Activated T-cell treated with anti-CD3 and anti-CD28 coated beads, Interleukin-2, amount 50 U/mL, for 72 hours (primary cell): ENCODE measurements around the gene ARSA. TPM values are rescaled to one million over a fixed set of nuclear protein-coding genes. Genes with fewer than 3 reads are reported as not detected.
"Not testable (repeated sequence)": the region's sequence is repeated elsewhere in the genome, so short reads cannot be mapped to it uniquely, and the experiment has no call there.

Experiments
- ATAC-seq, 2 donors: fragments of 150-1000 bp; cut with Tn5 transposase; replicated peaks in 1 of 2; 2 replicates each; pipeline ENCODE4 v1.10.0; 2021; ENCODE audit warnings: moderate library complexity in 2 of 2, mild to moderate bottlenecking in 1 of 2
- DNase-seq, 2 donors: peaks; one replicate each; pipeline ENCODE4 v3.0.0; 2021 to 2022; ENCODE audit warnings: mixed read lengths in 1 of 2
- H3K27ac Mint-ChIP-seq: one replicate; pipeline ENCODE4 v1.8.0; 2022; ENCODE audit warnings: mild to moderate bottlenecking, moderate library complexity, mixed read lengths
- H3K27me3 Mint-ChIP-seq: one replicate; pipeline ENCODE4 v1.8.0; 2022; ENCODE audit warnings: low read depth, mixed read lengths
- H3K36me3 Mint-ChIP-seq, 2 donors: one replicate each; pipeline ENCODE4 v1.8.0; 2022; ENCODE audit warnings: mixed read lengths in 2 of 2, mild to moderate bottlenecking in 1 of 2; ENCODE audit not compliant: insufficient read depth in 2 of 2
- H3K4me1 Mint-ChIP-seq: one replicate; pipeline ENCODE4 v1.8.0; 2022; ENCODE audit warnings: low read depth, mixed read lengths
- H3K4me3 Mint-ChIP-seq, 2 donors: one replicate each; pipeline ENCODE4 v1.8.0; 2022; ENCODE audit warnings: mild to moderate bottlenecking in 2 of 2, mixed read lengths in 2 of 2, moderate library complexity in 2 of 2
- H3K9me3 Mint-ChIP-seq, 2 donors: one replicate each; pipeline ENCODE4 v1.8.0; 2022; ENCODE audit warnings: mixed read lengths in 2 of 2
- total RNA-seq, 2 donors: library from RNA; stranded (reverse); gene quantifications; one replicate each; pipeline ENCODE4 v1.2.3, GENCODE V29; 2022

Gene ARSA
- total RNA-seq, 2 donors from 2014 or later: 19.8 to 26.8 TPM

DNA sequence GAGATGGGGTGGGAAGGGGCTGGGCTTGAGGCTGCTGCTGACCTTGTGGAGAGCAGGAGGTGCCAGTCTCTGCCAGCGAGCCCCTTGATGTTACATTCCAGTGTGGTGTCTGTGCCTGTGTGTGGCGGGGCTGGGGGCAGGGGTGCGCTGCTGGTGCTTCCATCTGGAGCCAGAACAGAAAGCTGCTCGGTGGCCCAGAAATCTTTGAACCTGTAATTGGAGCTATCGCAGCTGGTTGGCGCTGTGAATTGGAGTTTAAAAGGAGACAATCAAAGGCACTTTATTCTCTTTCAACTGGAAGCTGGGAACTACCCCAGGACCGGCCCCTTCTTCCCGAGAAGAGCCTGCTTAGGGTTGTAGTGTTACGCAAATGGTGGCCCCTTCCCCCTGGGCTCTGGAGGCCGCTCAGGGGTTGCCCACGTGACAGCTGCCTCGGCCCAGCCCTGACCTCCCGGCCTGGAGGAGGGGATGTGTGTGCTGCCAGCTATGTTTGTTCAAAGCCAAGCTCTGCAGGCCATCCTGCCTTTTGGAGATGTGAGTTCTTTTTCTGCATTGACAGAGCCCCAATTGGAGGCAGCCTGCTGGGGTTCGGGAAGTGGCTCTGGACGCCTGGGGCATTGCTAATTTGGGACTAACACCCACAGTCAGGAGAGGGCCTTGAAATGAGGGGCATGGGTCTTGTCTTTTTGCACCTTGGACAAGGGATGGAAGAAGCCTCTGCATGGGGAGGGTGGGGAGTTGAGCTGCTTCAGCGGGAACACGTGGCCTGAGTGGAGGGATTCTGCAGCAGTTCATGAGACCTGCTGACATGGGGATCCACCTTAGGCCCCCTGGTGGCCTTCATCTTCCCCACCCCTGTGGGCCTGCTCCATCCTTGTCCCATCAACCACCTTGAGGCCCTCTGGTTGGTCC is 14.0 kb upstream of the ARSA start:
- Mint-ChIP-seq H3K9me3 (no peaks in the 10 kb centered on the region), H3K4me1 (no peaks in the 10 kb centered on the region), H3K27me3 (peaks cover 19% of the 10 kb centered on the region), H3K36me3 (no peaks in the 10 kb centered on the region), H3K27ac (no peak overlapping the region), H3K4me3 (no peak overlapping the region)
- DNase-seq: no peak
- no peak for ATAC-seq

DNA sequence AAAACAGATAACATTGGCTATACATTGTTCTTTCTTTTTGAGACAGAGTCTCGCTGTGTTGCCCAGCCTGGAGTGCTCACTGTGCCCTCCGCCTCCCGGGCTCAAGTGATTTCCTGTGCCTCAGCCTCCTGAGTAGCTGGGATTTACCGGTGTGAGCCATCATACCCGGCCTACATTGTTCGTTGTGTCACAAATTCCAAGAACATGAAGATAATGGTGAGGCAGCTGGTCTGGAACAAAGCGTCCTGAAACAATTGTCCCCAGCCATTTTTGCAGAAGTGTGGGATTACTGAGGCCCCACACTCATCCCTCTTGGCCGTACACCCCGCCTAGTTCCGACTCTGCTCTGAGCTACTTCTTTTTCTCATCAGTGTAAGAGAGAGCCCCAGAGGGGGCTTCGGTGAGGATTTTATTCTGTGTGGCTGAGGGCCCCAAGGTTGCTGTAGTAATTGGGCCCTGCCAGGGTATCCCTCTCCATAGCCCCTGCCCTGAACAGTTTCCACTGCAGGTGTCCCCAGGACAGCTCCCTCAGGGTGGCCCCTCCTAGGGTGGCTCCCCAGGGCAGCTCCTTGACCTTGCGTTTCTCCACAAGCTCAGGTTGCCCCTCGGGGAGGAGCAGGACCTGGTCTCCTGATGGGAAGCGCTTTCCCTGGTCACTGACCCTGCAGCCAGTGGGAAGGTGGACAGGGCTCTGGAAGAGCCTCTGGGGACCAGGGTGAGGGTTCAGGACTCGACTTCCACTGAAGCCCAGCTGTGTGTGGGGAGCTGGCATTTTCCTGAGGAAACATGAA is 13.1 kb upstream of the ARSA start:
- Mint-ChIP-seq H3K27ac (no peak overlapping the region), H3K4me1 (no peaks in the 10 kb centered on the region), H3K36me3 (no peaks in the 10 kb centered on the region), H3K4me3 (no peak overlapping the region), H3K27me3 (peaks cover 18% of the 10 kb centered on the region), H3K9me3 (no peaks in the 10 kb centered on the region)
- ATAC-seq: no peak
- DNase-seq: no peak

DNA sequence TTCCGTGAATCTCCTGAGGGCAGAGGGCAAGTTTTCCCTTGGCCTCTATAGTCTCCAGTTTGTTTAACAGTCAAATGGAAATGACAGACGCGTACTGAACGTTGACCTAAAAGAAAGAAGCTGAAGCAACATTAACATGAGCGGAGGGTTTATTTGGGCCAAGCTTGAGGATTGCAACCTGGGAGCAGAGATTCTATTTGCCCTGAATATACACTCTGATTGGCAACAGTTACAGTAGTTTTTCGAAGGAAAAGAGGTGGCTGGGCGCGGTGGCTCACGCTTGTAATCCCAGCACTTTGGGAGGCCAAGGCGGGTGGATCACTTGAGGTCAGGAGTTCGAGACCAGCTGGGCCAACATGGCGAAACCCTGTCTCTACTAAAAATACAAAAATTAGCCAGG is 12.3 kb upstream of the ARSA start:
- DNase-seq, ATAC-seq, H3K27ac Mint-ChIP-seq, H3K36me3 Mint-ChIP-seq, H3K4me1 Mint-ChIP-seq, H3K4me3 Mint-ChIP-seq, H3K9me3 Mint-ChIP-seq: not testable (repeated sequence)
- peaks cover 10% of the 10 kb centered on the region for H3K27me3 Mint-ChIP-seq

DNA sequence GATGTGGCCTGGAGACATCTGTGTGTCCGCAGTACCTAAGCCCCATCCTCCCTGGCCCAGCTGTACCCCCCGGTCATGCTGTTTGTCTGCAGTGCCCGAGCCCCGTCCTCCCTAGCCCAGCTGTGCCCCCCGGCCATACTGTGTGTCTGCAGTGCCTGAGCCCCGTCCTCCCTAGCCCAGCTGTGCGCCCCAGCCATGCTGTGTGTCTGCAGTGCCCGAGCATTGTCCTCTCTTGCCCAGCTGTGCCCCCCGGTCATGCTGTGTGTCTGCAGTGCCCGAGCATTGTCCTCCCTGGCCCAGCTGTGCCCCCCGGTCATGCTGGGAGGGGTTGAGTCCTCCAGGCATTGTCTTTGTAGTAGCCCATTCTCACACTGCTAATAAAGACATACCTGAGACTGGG is 7.6 kb upstream of the ARSA start:
- H3K4me1 Mint-ChIP-seq: no peaks in the 10 kb centered on the region
- no peak overlapping the region for H3K27ac Mint-ChIP-seq
- no peaks in the 10 kb centered on the region for H3K9me3 Mint-ChIP-seq
- no peaks in the 10 kb centered on the region for H3K36me3 Mint-ChIP-seq
- H3K27me3 Mint-ChIP-seq: no peaks in the 10 kb centered on the region
- no peak overlapping the region for H3K4me3 Mint-ChIP-seq
- no peak for DNase-seq
- ATAC-seq: no peak

DNA sequence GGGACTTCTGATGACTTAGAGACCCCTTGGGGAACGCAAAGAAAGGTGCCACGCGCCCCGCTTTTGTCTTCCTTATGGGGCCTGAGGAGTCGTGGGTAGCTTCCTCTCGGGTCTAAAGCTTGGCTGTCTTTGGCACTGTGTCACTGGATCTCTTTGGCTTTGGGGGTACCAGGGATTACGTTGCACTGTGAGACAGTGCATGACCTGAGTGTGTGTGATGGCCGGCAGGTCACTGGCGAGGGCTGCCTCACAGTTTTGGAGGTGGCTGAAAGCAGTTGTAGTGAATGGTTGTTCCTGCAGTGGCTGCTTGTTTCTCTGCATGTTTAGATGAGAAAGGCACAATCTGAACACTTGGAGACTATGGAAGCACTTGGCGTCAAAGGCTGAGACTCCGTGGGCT is 5.8 kb upstream of the ARSA start:
- Mint-ChIP-seq H3K36me3 (peaks cover 0 to under 1% of the 10 kb centered on the region in 2 donors), H3K9me3 (no peaks in the 10 kb centered on the region), H3K4me1 (peaks cover 15% of the 10 kb centered on the region), H3K27me3 (no peaks in the 10 kb centered on the region), H3K4me3 (no peak overlapping the region), H3K27ac (no peak overlapping the region)
- ATAC-seq (no peak), DNase-seq (no peak)

DNA sequence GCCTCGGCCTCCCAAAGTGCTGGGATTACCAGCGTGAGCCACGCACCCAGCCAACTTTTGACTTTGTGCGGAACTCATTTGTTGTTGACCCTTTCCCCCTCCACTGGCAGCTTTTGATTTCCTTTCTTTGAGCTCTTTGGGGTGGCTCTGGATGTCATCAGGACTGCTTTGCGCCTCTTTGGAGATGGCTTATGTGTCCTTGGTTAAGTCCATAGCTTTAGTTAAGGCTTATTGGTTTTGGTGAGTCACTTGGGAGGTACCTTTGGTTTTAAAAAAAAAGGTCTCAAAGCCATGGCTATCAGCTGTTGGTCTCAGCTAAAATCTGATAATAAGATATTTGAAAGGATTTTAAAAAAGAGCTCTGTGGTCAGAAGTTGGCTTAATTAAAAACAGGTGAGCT is 5.1 kb upstream of the ARSA start:
- Mint-ChIP-seq H3K27me3 (no peaks in the 10 kb centered on the region), H3K9me3 (no peaks in the 10 kb centered on the region), H3K36me3 (peaks cover 0 to 2% of the 10 kb centered on the region in 2 donors), H3K27ac (no peak overlapping the region), H3K4me1 (peaks cover 21% of the 10 kb centered on the region), H3K4me3 (no peak overlapping the region)
- ATAC-seq (no peak), DNase-seq (no peak)

DNA sequence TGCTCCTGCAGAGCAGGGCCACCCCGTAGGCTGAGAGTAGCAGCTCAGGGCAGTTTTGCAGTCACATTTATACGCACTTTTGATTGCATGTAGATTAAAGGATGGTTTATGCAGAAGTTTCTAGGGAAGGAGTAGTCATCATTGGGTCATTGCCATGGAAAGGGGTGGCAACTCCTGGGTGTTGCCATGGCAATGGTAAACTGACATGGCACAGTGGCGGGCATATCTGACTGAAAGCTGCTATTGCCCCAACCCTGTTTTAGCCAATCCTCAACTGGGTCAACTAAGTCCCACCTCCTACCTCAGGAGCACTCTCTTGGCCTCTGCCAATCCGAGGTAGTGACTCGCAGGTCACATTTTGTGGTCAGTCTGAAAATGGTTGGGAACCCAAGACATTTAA is 2.4 kb upstream of the ARSA start:
- no peak overlapping the region for H3K4me3 Mint-ChIP-seq

DNA sequence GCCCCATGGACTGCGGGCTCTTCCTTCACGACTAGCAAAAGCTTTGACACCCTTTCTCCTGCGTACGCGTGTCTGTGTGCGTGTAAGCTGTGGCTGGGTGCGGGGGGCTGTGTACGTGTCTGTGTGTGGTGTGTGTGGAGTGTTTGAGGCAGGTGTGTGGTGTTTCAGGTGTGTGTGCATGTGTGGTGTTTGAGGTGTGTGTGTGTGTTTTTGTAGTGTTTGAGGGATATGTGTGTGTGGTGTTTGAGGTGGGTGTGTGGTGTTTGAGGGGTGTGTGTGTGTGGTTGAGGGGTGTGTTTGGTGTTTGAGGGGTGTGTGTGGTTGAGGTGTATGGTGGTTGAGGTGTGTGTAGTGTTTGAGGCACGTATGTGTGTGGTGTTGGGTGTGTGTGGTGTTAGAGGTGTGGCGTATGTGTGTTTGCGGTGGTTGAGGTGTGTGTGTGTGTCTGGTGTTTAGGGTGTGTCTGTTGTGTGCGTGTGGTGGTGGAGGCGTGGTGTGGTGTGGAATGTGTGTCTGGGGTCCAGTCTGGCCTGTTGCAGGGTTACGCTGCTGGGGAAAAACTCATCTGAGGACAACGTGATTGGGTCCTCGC is 687 bp upstream of the ARSA start:
- Mint-ChIP-seq H3K4me3 (peak overlapping the region; percentile 89 to 97), H3K9me3 (no peaks in the 10 kb centered on the region), H3K27ac (peak overlapping the region; percentile 34), H3K27me3 (no peaks in the 10 kb centered on the region), H3K36me3 (peaks cover 0 to 2% of the 10 kb centered on the region in 2 donors), H3K4me1 (peaks cover 28% of the 10 kb centered on the region)
- DNase-seq (no peak), ATAC-seq (peak; percentile 6 to 10)

More for the DNA sequence above, 2.4 kb upstream of the ARSA start:
- no peaks in the 10 kb centered on the region for H3K27me3 Mint-ChIP-seq
- DNase-seq (no peak), ATAC-seq (no peak)
- no peaks in the 10 kb centered on the region for H3K9me3 Mint-ChIP-seq
- peaks cover 28% of the 10 kb centered on the region for H3K4me1 Mint-ChIP-seq
- peaks cover 0 to 2% of the 10 kb centered on the region in 2 donors for H3K36me3 Mint-ChIP-seq
- no peak overlapping the region for H3K27ac Mint-ChIP-seq

DNA sequence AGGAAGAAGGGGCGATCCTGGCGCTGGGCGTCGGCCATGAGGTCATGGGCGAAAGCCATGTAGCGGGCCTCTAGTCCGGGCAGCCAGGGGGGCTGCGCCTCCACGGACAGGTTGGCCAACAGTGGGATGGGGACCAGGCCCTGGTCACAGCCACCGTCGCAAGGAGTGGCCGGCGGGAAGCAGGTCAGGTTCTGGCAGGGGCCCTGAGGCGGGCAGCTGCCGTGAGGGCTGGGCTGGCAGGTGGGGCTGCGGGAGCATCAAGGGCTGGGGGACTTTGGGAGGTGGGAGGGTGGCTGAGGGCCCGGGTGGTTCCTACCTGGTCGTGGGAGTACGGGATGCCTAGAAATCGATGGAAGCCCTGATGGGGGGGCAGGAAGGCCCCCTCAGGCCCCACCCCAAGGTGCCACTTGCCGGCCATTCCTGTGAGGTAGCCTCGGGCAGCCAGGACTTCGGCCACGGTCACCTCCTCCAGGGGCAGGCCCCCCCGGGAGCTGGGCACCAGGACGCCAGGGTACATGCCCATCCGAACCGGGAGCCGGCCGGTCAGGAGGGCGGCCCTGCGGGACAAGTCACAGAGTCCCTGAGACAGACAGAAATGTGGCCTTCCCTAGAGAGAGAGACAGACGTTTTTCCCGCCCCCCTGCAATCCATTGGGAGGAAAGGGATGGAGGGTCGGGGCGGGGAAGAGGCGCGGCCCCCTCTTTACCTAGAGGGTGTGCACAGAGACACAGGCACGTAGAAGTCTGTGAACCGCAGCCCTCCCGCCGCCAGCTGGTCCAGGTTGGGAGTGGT is 906 bp downstream of the ARSA start:
- ATAC-seq (no peak), DNase-seq (no peak)
- peaks cover 40% of the 10 kb centered on the region for H3K4me1 Mint-ChIP-seq
- no peaks in the 10 kb centered on the region for H3K9me3 Mint-ChIP-seq
- no peaks in the 10 kb centered on the region for H3K27me3 Mint-ChIP-seq
- H3K4me3 Mint-ChIP-seq: peak overlapping the region; percentile 87 to 97
- peaks cover 0 to 2% of the 10 kb centered on the region in 2 donors for H3K36me3 Mint-ChIP-seq
- peak overlapping the region; percentile 77 for H3K27ac Mint-ChIP-seq

DNA sequence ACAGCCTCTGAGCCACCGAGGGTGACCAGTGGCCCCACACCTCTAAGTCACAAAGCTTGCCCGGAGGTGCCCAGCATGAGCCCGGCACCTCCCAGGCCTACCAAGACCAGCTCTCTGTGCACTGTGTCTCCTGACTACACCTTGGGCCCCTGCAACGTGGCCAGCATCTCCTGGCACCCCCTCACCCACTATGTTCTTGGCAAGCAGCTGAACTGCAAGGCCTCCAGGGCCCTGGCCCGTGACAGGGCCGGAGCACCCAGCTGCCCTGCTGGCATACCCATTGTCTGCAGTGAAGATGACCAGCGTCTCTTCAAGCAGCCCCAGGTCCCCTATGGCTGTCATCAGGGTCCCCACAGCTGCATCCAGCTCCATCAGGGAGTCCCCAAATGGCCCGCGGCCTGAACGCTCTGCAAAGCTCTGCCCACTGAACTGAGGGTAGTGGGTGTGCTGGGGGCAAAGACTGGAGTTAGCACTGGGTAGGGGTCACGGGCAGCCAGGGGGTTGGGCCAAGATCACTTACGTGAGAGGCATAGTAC is 1.6 kb downstream of the ARSA start:
- H3K4me1 Mint-ChIP-seq: peaks cover 46% of the 10 kb centered on the region
- H3K9me3 Mint-ChIP-seq: no peaks in the 10 kb centered on the region
- H3K36me3 Mint-ChIP-seq: peaks cover 0 to 2% of the 10 kb centered on the region in 2 donors
- H3K27me3 Mint-ChIP-seq: no peaks in the 10 kb centered on the region
- H3K27ac Mint-ChIP-seq: peak overlapping the region; percentile 77
- peak overlapping the region; percentile 79 to 82 for H3K4me3 Mint-ChIP-seq
- no peak for ATAC-seq
- no peak for DNase-seq

DNA sequence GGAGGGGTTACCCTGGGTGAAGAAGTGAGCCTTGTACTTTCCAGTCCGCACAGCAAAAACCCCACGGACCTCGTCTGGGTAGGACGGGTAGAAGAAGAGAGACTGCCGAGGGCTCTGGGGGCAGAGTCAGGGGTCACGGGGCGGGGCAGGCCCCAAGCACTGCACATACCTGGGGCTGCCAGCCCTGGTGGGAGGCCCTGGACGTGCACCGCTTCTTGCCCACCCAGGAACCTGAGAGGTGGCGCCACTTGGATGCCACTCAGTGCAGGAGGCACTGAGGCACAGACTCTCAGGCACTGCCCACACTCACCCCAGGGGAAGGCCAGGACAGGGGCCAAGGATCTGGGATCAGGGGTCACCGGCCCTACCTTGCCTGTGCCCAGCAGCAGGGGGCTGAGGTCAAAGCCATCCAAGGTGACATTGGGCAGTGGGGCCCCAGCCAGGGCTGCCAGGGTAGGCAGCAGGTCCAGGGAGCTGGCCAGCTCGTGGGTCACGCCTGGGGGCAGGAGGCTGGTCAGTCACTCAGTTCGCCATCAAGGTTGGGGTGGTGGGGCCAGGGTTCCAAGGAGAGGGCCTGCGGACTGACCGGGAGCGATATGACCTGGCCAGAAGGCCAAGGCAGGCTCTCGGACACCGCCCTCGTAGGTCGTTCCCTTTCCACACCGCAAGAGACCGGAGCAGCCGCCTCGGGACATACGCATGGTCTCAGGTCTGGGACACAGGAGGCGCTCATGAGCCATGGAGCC is 2.2 kb downstream of the ARSA start:
- peaks cover 0 to 2% of the 10 kb centered on the region in 2 donors for H3K36me3 Mint-ChIP-seq
- H3K9me3 Mint-ChIP-seq: no peaks in the 10 kb centered on the region
- H3K4me3 Mint-ChIP-seq: no peak overlapping the region
- peaks cover 53% of the 10 kb centered on the region for H3K4me1 Mint-ChIP-seq
- DNase-seq (no peak), ATAC-seq (no peak)
- no peak overlapping the region for H3K27ac Mint-ChIP-seq
- H3K27me3 Mint-ChIP-seq: no peaks in the 10 kb centered on the region

DNA sequence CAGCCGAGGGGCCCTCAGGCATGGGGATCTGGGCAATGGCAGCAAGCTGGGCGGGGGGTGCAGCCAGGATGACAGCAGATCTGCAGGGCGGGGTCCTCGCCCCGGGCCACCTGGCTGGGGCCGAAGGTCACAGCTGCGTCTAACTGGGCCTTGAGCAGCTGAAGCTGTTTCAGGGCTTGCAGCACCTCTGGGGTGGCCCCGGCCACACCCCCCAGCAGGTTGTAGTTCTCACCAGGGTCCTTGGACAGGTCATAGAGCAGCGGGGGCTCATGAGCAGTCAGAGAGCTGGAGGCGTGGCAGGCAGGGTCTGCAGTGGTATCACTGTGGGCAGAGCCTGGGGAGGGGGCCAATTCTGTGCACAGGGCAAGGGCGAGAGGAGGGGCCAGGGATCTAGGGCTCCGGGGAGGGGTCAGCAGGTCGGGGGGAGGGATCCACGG is 2.8 kb downstream of the ARSA start:
- no peak overlapping the region for H3K27ac Mint-ChIP-seq

More for the DNA sequence above, 2.8 kb downstream of the ARSA start:
- Mint-ChIP-seq H3K4me3 (no peak overlapping the region), H3K27me3 (no peaks in the 10 kb centered on the region), H3K4me1 (peaks cover 55% of the 10 kb centered on the region), H3K9me3 (no peaks in the 10 kb centered on the region), H3K36me3 (peaks cover 0 to 2% of the 10 kb centered on the region in 2 donors)
- ATAC-seq: no peak
- DNase-seq: no peak
